SU-DHL-6 (cell line): ENCODE measurements around the gene UGT1A6.

ENCODE experiments used
- H2AFZ ChIP-seq: fragments of 200-600 bp; sonication (generic); 2 replicates; pipeline ENCODE4 v1.6.1; 2014; ENCODE audit warnings: low read depth, mild to moderate bottlenecking, moderate library complexity, mixed read lengths, antibody characterized with exemption, low read length; ENCODE audit not compliant: severe bottlenecking
- H3F3A ChIP-seq: fragments of 200-600 bp; shearing (Covaris generic); 2 replicates; pipeline ENCODE4 v1.6.0; 2016; ENCODE audit warnings: antibody characterized with exemption, mild to moderate bottlenecking; ENCODE audit not compliant: insufficient read depth
- H3K27ac ChIP-seq: fragments of 200-600 bp; sonication (generic); 2 replicates; pipeline ENCODE4 v1.5.1; 2016; ENCODE audit warnings: low read depth, mild to moderate bottlenecking, low read length, moderate library complexity, mixed read lengths
- H3K27me3 ChIP-seq: fragments of 200-600 bp; sonication (generic), shearing (Covaris generic); 2 replicates; pipeline ENCODE4 v1.6.0; 2014; ENCODE audit warnings: mild to moderate bottlenecking, low read length
- H3K36me3 ChIP-seq: fragments of 200-600 bp; sonication (generic); 2 replicates; pipeline ENCODE4 v1.6.1; 2014; ENCODE audit warnings: mild to moderate bottlenecking, low read length, mixed read lengths
- H3K4me2 ChIP-seq: fragments of 300-600, 200-600 bp; shearing (Covaris generic), sonication (generic); 2 replicates; pipeline ENCODE4 v1.6.0; 2014; ENCODE audit warnings: low read length, low read depth, mild to moderate bottlenecking; ENCODE audit not compliant: poor library complexity, severe bottlenecking
- H3K4me3 ChIP-seq: fragments of 200-600 bp; sonication (generic); 2 replicates; pipeline ENCODE4 v1.5.1; 2014; ENCODE audit warnings: antibody characterized with exemption, low read length, mild to moderate bottlenecking, mixed read lengths; ENCODE audit not compliant: insufficient read depth, poor library complexity, severe bottlenecking
- H3K79me2 ChIP-seq: fragments of 200-600 bp; sonication (generic); 2 replicates; pipeline ENCODE4 v1.6.1; 2014; ENCODE audit warnings: mild to moderate bottlenecking, low read length, moderate library complexity; ENCODE audit not compliant: insufficient read depth
- H3K9ac ChIP-seq: fragments of 200-600 bp; sonication (generic); 2 replicates; pipeline ENCODE4 v1.7.0; 2014; ENCODE audit warnings: mild to moderate bottlenecking, low read length
- H3K9me2 ChIP-seq: fragments of 200-600 bp; sonication (generic); replicated peaks from 2 replicates; pipeline ENCODE4 v1.6.1; 2014; ENCODE audit warnings: low read length; ENCODE audit not compliant: insufficient read depth
- H3K9me3 ChIP-seq: fragments of 200-600 bp; sonication (generic); 2 replicates; pipeline ENCODE4 v1.6.1; 2014; ENCODE audit warnings: low read length, mixed read lengths; ENCODE audit not compliant: insufficient read depth
- H4K20me1 ChIP-seq: fragments of 200-600 bp; sonication (generic); 2 replicates; pipeline ENCODE4 v1.6.1; 2014; ENCODE audit warnings: low read depth, mild to moderate bottlenecking, antibody characterized with exemption, low read length, moderate library complexity, mixed read lengths
- EZH2phosphoT487 ChIP-seq: fragments of 200-600 bp; sonication (generic), shearing (Covaris generic); conservative IDR thresholded peaks from 2 replicates; pipeline ENCODE4 v1.6.1; 2018; ENCODE audit warnings: mild to moderate bottlenecking, antibody characterized with exemption, low read length, moderate library complexity, mixed read lengths
- TF ChIP-seq, protein P1 (sequence below): fragments of 200-600 bp; sonication (generic); IDR thresholded peaks from one replicate; pipeline ENCODE4 v1.5.1; 2017; ENCODE audit warnings: antibody characterized with exemption, mild to moderate bottlenecking, low read length, moderate library complexity; ENCODE audit not compliant: insufficient read depth, poor library complexity, severe bottlenecking

Gene UGT1A6

DNA sequence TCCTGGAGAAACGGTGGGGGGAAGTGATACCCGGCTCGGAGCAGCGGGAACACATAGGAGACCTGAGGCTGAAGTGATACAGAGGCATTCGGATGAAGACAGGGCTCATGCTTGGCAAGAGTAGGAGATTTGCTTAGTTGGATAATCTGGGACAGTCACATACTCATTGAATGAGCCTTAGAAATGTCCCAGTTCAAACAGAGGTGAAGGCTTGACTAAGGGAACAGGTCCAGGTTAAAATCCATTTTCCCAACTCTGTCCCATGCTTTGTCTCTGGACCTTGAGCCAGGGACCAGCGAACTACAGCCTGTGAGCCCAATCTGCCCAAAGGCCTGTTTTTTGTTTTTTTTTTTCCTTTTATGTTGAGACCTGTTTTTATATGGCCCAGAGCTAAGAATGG, 1.3 kb downstream of the UGT1A6 start:
- Histone ChIP-seq H3K36me3 (no peaks in the 10 kb centered on the region), H3K9me3 (no peaks in the 10 kb centered on the region), H4K20me1 (no peaks in the 10 kb centered on the region), H3K79me2 (no peaks in the 10 kb centered on the region), H3K27me3 (no peaks in the 10 kb centered on the region), H3K9ac (no peak overlapping the region), H3K4me2 (no peak overlapping the region), H3F3A (no peaks in the 10 kb centered on the region), H3K4me3 (no peak overlapping the region), H3K27ac (no peak overlapping the region), H2AFZ (no peak overlapping the region), H3K9me2 (no peaks in the 10 kb centered on the region)
- TF ChIP-seq EZH2phosphoT487: no peak
- TF ChIP-seq, protein P1, sequence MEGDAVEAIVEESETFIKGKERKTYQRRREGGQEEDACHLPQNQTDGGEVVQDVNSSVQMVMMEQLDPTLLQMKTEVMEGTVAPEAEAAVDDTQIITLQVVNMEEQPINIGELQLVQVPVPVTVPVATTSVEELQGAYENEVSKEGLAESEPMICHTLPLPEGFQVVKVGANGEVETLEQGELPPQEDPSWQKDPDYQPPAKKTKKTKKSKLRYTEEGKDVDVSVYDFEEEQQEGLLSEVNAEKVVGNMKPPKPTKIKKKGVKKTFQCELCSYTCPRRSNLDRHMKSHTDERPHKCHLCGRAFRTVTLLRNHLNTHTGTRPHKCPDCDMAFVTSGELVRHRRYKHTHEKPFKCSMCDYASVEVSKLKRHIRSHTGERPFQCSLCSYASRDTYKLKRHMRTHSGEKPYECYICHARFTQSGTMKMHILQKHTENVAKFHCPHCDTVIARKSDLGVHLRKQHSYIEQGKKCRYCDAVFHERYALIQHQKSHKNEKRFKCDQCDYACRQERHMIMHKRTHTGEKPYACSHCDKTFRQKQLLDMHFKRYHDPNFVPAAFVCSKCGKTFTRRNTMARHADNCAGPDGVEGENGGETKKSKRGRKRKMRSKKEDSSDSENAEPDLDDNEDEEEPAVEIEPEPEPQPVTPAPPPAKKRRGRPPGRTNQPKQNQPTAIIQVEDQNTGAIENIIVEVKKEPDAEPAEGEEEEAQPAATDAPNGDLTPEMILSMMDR: no peak

DNA sequence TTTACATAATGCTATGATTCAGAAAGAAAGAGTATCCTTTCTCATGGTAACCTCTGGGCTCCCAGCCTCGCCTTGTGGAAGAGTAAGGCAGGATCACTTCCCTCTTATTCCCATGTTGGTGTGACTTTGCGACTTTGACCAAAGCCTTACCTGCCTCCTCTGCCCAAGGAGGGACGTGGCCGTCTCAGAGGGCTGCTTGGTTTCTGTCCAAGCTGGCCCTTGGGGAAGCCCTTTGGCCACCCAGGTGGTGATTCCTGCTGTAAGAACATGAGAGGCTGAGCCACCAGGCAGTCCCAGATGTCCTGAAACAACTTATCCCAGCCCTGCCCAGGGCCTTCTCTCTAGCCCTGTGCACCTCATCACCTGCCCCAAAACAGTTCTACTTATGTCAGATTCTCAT, 6.0 kb downstream of the UGT1A6 start:
- H3F3A ChIP-seq: no peaks in the 10 kb centered on the region
- no peak overlapping the region for H3K27ac ChIP-seq
- no peak overlapping the region for H2AFZ ChIP-seq
- H3K9ac ChIP-seq: no peak overlapping the region
- no peaks in the 10 kb centered on the region for H4K20me1 ChIP-seq
- TF ChIP-seq, protein P1: no peak
- no peak for TF ChIP-seq EZH2phosphoT487
- no peak overlapping the region for H3K4me2 ChIP-seq
- H3K4me3 ChIP-seq: no peak overlapping the region
- H3K79me2 ChIP-seq: no peaks in the 10 kb centered on the region
- no peaks in the 10 kb centered on the region for H3K9me2 ChIP-seq
- no peaks in the 10 kb centered on the region for H3K27me3 ChIP-seq
- no peaks in the 10 kb centered on the region for H3K36me3 ChIP-seq
- no peaks in the 10 kb centered on the region for H3K9me3 ChIP-seq

DNA sequence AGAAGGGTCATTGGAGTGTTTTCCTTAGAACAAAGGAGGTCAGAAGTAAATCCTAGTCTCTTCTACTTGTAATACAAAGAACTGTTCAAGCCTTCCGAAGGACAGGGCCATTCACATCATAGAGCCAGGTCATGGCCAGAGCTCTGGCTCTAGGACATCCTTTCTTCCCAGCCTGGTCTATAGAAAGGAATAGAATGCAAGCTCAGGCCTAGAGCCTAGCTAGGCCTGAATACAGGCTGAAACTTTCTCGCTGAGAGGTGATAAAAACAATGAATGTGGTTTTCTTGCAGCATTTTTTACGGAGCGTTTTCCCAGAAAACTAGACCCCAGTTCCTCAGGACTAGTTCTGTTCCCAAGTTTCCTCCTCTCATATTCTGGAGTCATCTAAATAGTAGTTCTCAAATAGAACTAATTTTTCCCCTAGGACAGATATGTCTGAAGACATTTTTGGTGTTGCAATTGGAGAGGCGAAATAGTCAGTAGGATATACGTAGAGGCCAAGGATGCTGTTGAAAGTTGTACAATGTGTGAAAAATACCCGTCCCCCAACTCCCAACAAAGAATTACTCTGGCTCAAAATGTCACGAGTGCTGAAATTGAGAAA, 6.8 kb downstream of the UGT1A6 start:
- H3K27ac ChIP-seq: no peak overlapping the region

More for the DNA sequence above, 6.8 kb downstream of the UGT1A6 start:
- H3K36me3 ChIP-seq: no peaks in the 10 kb centered on the region
- H3K9me2 ChIP-seq: no peaks in the 10 kb centered on the region
- H2AFZ ChIP-seq: no peak overlapping the region
- H3K4me3 ChIP-seq: no peak overlapping the region
- H3F3A ChIP-seq: no peaks in the 10 kb centered on the region
- no peaks in the 10 kb centered on the region for H3K9me3 ChIP-seq
- TF ChIP-seq, protein P1: no peak
- TF ChIP-seq EZH2phosphoT487: no peak
- no peaks in the 10 kb centered on the region for H4K20me1 ChIP-seq
- no peaks in the 10 kb centered on the region for H3K79me2 ChIP-seq
- no peak overlapping the region for H3K4me2 ChIP-seq
- H3K9ac ChIP-seq: no peak overlapping the region
- H3K27me3 ChIP-seq: no peaks in the 10 kb centered on the region
